ELR (cell line): Measurements from ENCODE around the gene RSL1D1.
A peak's percentile ranks its signal among the peaks of the same experiment; 100 is the strongest.
"Not testable (repeated sequence)": the region's sequence is repeated elsewhere in the genome, so short reads cannot be mapped to it uniquely, and the experiment has no call there.

Source experiments
- DNase-seq: peaks from one replicate; pipeline ENCODE4 v3.0.0-alpha.2; 2015; ENCODE audit warnings: low read depth

RSL1D1 gene

GRCh38 chr16:11797166-11797956 lies 54.0 kb downstream of the RSL1D1 start, which contains the start of gene ZC3H7A:
Gene ZC3H7A, minus strand, starts transcription at chr16:11797258. Its CDS starts 14,904 bp downstream, at chr16:11782354.
- DNase-seq: peak; percentile 97

GRCh38 chr16:11796227-11797165 lies 54.8 kb downstream of the RSL1D1 start:
- peak; percentile 69 for DNase-seq

GRCh38 chr16:11795887-11796226 lies 55.5 kb downstream of the RSL1D1 start:
- DNase-seq: no peak

GRCh38 chr16:11794996-11795886 lies 56.1 kb downstream of the RSL1D1 start:
- DNase-seq: no peak

- DNase-seq: no peak
These were observed 56.9 kb downstream of the RSL1D1 start for GRCh38 chr16:11794447-11794846.

- no peak for DNase-seq
These were observed 57.5 kb downstream of the RSL1D1 start for GRCh38 chr16:11793840-11794239.

GRCh38 chr16:11792410-11793241 lies 58.7 kb downstream of the RSL1D1 start:
- DNase-seq: no peak

- DNase-seq: no peak
These were observed 60.1 kb downstream of the RSL1D1 start for GRCh38 chr16:11791144-11791828.

GRCh38 chr16:11788914-11789313 lies 62.4 kb downstream of the RSL1D1 start:
- no peak for DNase-seq

GRCh38 chr16:11784980-11785599 lies 66.3 kb downstream of the RSL1D1 start:
- not testable (repeated sequence) for DNase-seq

- not testable (repeated sequence) for DNase-seq
These were observed 67.0 kb downstream of the RSL1D1 start for GRCh38 chr16:11784381-11784780.

- DNase-seq: no peak
These were observed 67.3 kb downstream of the RSL1D1 start for GRCh38 chr16:11784038-11784369.
